ENCODE measurements around the gene CNPY3. TPM values are rescaled to one million over a fixed set of nuclear protein-coding genes. Genes with fewer than 3 reads are reported as not detected.

Gene CNPY3
- polyA plus RNA-seq, 1 experiment: 39.2 TPM

DNA sequence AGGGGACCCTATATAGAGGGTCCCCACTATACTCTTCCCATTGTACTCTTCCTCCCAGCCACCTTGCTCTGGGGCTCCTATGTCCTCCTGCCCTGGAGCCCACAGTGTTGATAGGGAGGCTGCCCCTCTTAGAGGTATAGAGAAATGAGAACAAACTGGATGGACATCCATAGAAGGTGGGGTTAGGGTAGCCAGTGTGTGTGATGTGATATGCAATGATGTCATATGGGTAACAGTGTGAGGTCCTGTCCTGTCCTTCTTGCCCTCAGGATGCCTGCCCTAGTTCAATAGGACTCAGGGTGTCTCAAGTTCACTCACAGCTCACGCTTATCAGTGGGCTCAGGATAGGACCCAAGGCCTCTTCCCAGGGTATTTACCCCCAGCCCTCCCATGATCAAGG, 13.0 kb upstream of the CNPY3 start:
- no peak overlapping the region for H3K4me3 ChIP-seq (ENCODE audit: low read depth, low read length)
- CTCF ChIA-PET: no interaction called here
- peaks cover 2% of the 10 kb centered on the region for H3K27me3 ChIP-seq (ENCODE audit: control insufficient read depth, insufficient read depth, low read length)
- TF ChIP-seq, protein P1, sequence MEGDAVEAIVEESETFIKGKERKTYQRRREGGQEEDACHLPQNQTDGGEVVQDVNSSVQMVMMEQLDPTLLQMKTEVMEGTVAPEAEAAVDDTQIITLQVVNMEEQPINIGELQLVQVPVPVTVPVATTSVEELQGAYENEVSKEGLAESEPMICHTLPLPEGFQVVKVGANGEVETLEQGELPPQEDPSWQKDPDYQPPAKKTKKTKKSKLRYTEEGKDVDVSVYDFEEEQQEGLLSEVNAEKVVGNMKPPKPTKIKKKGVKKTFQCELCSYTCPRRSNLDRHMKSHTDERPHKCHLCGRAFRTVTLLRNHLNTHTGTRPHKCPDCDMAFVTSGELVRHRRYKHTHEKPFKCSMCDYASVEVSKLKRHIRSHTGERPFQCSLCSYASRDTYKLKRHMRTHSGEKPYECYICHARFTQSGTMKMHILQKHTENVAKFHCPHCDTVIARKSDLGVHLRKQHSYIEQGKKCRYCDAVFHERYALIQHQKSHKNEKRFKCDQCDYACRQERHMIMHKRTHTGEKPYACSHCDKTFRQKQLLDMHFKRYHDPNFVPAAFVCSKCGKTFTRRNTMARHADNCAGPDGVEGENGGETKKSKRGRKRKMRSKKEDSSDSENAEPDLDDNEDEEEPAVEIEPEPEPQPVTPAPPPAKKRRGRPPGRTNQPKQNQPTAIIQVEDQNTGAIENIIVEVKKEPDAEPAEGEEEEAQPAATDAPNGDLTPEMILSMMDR (IDR thresholded peaks at IDR 0.05; ENCODE audit: low read depth, low read length): no peak
- H3K9me3 ChIP-seq (ENCODE audit: control insufficient read depth, insufficient read depth, low read length): no peaks in the 10 kb centered on the region
- POLR2A ChIA-PET: interaction anchor here (0.6 to 1.0 kb wide), 2 partner anchors 134 to 613 kb away, joined by 3 to 6 read pairs; no protein-coding TSS in a partner anchor
- DNase-seq (ENCODE audit: low read depth, low spot score): no peak
- no peak overlapping the region for H3K27ac ChIP-seq (ENCODE audit: low read depth, low read length)

DNA sequence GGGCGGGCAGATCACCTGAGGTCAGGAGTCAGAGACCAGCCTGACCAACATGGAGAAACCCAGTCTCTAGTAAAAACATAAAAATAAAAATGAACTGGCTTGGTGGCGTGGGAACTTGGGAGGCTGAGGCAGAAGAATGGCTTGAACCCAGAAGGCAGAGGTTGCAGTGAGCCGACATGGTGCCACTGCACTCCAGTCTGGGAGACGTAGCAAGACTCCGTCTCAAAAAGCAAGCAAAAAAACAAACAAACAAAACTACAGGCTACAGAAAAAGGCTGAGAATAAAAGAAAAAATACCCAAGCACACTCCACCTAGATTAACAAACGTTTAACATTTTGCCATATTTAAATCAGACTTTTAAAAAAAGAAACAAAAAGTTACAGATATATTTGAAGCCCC, 7.5 kb upstream of the CNPY3 start:
- TF ChIP-seq, protein P1 (IDR thresholded peaks at IDR 0.05; ENCODE audit: low read depth, low read length): no peak
- DNase-seq (ENCODE audit: low read depth, low spot score): no peak
- Histone ChIP-seq H3K27ac (ENCODE audit: low read depth, low read length) (no peak overlapping the region), H3K4me3 (ENCODE audit: low read depth, low read length) (no peak overlapping the region), H3K9me3 (ENCODE audit: control insufficient read depth, insufficient read depth, low read length) (no peaks in the 10 kb centered on the region), H3K27me3 (ENCODE audit: control insufficient read depth, insufficient read depth, low read length) (peaks cover 2% of the 10 kb centered on the region)
- ChIA-PET POLR2A (interaction anchor here (0.7 kb wide), 1 partner anchor 11 kb away, joined by 4 read pairs; no protein-coding TSS in a partner anchor), CTCF (no interaction called here)

DNA sequence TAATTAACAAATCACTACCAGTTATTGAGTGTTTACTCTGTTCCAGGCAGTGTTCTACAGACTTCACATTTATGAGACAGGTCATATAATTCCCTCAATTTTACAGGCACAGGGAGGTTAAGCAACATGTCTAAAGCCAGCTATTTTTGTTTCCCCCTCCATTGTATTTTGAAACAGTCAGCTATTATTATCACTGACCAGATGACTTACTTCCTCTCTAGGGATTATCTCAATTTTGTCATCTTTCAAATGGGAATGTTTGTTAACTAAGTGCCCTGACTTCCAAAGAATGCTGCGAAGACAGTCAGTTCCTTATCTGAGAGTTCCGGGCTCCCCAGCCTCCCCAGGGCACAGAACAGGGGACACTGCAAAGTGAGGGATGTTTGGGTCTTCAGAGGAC, 5.6 kb upstream of the CNPY3 start:
- Histone ChIP-seq H3K4me3 (ENCODE audit: low read depth, low read length) (no peak overlapping the region), H3K27me3 (ENCODE audit: control insufficient read depth, insufficient read depth, low read length) (peaks cover 2% of the 10 kb centered on the region), H3K9me3 (ENCODE audit: control insufficient read depth, insufficient read depth, low read length) (no peaks in the 10 kb centered on the region), H3K27ac (ENCODE audit: low read depth, low read length) (no peak overlapping the region)
- no peak for DNase-seq (ENCODE audit: low read depth, low spot score)
- TF ChIP-seq, protein P1 (IDR thresholded peaks at IDR 0.05; ENCODE audit: low read depth, low read length): no peak
- POLR2A ChIA-PET: no interaction called here
- CTCF ChIA-PET: no interaction called here

DNA sequence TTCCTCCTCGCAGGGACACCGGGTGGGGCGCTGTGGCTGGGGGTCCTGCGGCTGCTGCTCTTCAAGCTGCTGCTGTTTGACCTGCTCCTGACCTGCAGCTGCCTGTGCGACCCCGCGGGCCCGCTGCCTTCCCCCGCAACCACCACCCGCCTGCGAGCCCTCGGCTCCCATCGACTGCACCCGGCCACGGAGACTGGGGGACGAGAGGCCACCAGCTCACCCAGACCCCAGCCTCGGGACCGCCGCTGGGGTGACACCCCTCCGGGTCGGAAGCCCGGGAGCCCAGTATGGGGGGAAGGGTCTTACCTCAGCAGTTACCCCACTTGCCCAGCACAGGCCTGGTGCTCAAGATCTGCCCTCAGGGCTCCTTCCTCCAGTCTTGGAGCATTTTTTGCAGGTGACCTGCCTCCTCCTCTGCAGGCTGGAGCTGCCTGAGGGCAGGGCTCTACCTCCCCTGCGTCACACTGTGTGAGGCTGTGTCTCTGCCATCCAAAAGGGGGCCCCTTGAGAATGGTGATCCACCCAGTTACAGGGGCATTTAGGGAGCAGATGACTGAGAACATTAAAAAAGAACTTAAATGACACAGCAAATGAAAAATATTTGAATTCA, 3.9 kb upstream of the CNPY3 start:
- DNase-seq (ENCODE audit: low read depth, low spot score): no peak
- POLR2A ChIA-PET: no interaction called here
- Histone ChIP-seq H3K9me3 (ENCODE audit: control insufficient read depth, insufficient read depth, low read length) (no peaks in the 10 kb centered on the region), H3K4me3 (ENCODE audit: low read depth, low read length) (no peak overlapping the region), H3K27ac (ENCODE audit: low read depth, low read length) (no peak overlapping the region), H3K27me3 (ENCODE audit: control insufficient read depth, insufficient read depth, low read length) (peaks cover 2% of the 10 kb centered on the region)
- CTCF ChIA-PET: interaction anchor here (0.6 kb wide), 1 partner anchor 35 kb away, joined by 3 read pairs; the partner anchor contains the start of gene GNMT
- TF ChIP-seq, protein P1 (IDR thresholded peaks at IDR 0.05; ENCODE audit: low read depth, low read length): no peak

DNA sequence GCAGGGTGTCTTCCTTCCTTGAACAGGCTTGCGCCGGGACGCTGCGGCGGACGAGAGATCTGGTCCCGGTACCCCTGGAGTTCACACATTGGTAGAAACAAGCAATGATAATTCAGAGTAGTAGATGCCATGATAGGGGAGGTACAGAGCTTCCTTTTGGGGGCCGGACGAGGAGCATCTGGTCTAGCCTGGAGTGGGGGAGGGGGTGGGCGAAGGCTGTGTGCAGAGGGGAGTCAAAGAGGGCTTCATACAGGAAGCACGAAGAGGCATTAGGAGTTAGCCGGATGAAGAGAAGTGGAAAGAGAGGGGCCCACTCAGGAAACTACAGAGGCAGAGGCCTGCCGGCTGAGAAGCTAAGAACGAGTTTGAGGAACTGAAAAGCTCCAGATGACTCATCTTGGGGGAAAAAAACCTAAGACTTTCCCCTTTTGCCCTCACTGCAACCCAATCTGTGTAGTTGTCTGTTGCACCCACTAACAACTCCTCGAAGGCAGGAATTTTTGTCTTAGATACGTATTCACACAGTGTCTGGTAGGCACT, 611 bp downstream of the CNPY3 start:
- H3K4me3 ChIP-seq (ENCODE audit: low read depth, low read length): peak overlapping the region; percentile 76
- TF ChIP-seq, protein P1 (IDR thresholded peaks at IDR 0.05; ENCODE audit: low read depth, low read length): no peak
- H3K9me3 ChIP-seq (ENCODE audit: control insufficient read depth, insufficient read depth, low read length): no peaks in the 10 kb centered on the region
- DNase-seq (ENCODE audit: low read depth, low spot score): peak; percentile 42
- CTCF ChIA-PET: interaction anchor here (1.1 to 1.8 kb wide), 3 partner anchors 29 to 85 kb away, joined by 3 to 7 read pairs (median 4); partner anchors contain the start of gene KLHDC3
- H3K27me3 ChIP-seq (ENCODE audit: control insufficient read depth, insufficient read depth, low read length): peaks cover 2% of the 10 kb centered on the region
- POLR2A ChIA-PET: interaction anchor here (0.6 to 1.9 kb wide), 20 partner anchors 8 to 616 kb away, joined by 3 to 18 read pairs (median 4); partner anchors contain the start of genes CUL7, CUL9, GNMT and KLHDC3
- H3K27ac ChIP-seq (ENCODE audit: low read depth, low read length): peak overlapping the region; percentile 96

Measured in AG04450 (cell line).